Hematopoietic multipotent progenitor cell treated with erythropoietin and hydrocortisone succinate and interleukin-3 and kit ligand, for 4 days (in vitro differentiated cells): ENCODE results near the gene RHPN2.
A peak's percentile ranks its signal among the peaks of the same experiment; 100 is the strongest.

Experiments used
- DNase-seq: peaks from one replicate; pipeline ENCODE4 v3.0.0-alpha.2; 2015

Gene RHPN2

GRCh38 chr19:33064792-33065550 lies at the start of gene RHPN2:
Gene RHPN2, minus strand, starts transcription at chr19:33064888. Its CDS starts 36 bp downstream, at chr19:33064852.
- DNase-seq = peak; percentile 85

DNA sequence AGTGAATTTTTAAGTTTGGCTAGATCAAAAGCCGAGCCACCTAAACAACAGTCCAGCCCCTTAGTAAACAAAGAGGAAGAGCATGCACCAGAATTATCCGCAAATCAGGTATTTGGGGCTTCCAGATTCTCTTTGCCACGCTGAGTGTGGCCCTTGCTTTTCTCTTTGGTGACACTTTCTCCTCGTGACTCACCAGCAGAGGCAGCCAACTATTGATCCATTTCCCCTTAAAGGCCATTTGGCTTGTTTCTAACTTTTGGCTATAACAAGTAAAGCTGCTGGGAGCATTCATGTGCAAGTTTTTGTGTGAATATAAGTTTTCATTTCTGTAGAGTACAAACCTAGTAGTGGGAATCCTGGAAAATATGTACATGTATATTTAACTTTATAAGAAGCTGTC lies 49.6 kb upstream of the RHPN2 start:
- DNase-seq = no peak

- no peak for DNase-seq
Observed at GRCh38 chr19:33111587-33111986, 46.9 kb upstream of the RHPN2 start.

DNA sequence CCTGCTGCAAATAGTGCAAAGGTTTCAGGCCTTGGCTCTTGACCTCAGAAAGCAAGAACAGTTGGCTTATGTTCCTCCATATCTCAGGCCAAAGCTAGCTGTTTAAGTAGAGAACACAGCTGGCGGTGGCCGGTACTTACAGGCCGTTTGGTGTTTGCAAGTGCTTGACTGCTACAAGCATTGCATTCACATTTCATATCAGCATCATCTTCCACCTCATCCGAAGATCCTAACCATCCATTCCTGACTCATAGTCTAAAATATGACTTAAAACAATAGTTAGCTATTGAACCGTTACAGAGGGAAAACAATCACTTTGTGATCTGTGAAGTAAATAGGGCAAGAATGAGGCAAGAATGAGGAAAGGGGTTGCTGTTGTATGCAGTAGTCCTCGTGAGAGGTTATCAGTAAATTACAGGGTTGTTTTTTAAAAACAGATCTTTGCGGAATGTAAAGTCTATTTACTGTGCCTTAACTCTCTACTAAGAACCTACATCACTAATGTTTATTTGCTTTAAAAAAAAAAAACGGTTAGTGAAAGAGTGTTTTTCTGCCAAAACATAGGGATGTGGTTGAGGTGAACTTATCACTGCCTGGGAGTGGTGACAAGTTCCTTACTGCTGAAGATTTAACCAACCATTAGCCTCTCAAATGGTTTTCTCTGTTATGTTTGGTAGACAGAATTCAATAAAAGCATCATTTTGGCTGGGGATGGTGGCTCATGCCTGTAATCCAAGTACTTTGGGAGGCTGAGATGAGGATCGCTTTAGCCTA lies 45.6 kb upstream of the RHPN2 start:
- no peak for DNase-seq

- DNase-seq = no peak
Observed at GRCh38 chr19:33108161-33108560, 43.5 kb upstream of the RHPN2 start.

DNA sequence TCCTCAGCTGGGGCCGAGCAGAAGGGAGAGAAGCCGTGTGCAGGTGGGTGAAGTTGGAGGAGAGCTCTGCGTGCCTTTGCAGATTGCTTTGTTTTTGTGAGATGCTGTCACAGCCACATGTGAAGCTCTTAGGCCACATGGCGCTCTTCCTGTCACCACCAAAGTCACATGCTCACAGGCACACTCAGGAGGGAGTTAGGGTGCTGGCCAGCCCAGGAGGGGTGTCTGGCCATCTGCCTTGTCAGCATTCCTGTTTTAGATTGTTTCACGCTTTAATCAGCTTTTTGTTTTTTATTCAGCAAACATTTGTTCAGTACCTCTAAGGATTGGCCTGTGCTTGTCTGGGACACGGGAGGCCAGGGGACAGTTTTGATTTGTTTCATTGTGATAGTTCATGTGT lies 38.2 kb upstream of the RHPN2 start:
- no peak for DNase-seq

GRCh38 chr19:33100894-33101644 lies 36.4 kb upstream of the RHPN2 start:
- no peak for DNase-seq

- DNase-seq = no peak
Observed at GRCh38 chr19:33098055-33098534, 33.4 kb upstream of the RHPN2 start.

DNA sequence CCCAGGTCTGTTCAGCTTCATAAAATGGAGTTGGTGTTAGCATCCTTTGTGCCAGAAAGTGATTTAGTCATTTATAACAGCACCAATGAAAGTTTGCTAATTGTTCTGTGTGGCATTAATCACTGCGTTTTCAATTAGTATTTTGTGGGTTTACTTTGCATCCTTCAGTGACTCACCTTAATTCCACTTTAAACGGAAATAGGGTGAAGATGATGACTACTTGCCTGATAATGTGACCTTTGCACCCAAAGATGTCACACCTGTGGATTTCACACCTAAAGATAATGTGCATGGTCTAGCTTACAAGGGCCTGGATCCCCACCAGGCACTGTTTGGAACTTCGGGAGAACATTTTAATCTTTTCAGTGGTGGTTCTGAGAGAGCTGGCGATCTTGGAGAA lies 31.3 kb upstream of the RHPN2 start:
- DNase-seq = no peak

DNA sequence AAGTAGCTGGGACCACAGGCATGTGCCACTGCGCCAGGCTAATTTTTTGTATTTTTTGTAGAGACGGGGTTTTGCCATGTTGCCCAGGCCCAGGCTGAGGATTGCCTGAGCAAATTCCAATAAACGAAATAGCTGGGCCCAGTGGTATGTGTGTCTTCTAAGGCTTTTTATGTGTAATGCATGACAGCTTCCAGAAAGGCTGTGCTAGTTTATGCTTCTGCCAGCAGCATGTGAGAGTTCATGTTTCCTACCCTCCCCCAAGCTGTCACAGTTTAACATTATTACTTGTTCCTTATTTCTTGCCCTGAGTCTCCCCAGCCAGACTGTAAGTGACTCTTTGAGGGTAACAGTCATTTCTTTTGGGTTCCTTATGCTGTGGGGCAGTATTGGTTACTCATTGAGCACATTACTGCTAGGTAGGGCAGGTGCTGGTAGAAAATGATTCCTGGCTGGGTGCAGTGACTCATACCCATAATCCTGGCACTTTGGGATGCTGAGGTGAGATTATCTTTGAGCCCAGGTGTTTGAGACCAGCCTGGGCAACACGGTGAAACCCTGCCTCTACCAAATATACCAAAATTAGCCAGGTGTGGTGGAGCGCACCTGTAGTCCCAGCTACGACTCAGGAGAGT lies 29.9 kb upstream of the RHPN2 start:
- no peak for DNase-seq

DNA sequence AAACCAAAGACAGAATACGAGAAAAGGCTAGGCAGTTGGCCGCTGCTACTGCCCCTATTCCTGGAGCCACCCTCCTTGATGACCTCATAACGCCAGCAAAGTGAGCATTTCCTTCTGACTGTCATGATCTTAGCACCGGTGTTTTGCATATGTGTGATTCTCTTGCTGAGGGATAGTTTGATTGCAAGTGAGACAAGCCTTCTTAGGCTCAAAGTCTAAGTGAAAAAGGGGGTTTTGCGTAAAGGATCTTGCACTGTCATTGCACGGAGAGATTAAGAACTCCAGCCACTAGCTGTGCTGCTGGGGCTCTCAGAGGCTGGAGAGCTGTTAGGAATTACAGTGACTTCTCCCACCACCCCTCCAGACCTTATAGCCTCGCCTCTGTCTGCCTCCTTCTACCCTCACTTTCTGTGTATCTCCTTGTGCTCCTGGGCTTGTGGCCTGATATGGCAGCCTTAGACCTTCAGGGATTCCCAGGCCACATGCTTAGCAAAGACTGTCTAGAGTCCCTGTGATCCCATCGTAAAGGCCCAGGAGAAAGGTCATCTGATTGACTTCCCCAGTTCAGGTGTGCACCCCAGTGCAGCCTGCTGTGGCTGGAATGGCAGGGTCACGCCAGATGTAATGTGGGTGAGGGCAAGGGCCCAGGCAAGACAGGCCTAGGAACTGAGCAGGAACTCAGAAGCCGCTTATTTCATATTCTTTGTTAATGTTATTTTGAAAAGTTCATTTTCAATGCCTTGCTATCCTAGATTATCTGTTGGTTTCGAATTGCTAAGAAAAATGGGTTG lies 28.9 kb upstream of the RHPN2 start:
- DNase-seq = no peak

GRCh38 chr19:33090179-33090578 lies 25.5 kb upstream of the RHPN2 start:
- no peak for DNase-seq

DNA sequence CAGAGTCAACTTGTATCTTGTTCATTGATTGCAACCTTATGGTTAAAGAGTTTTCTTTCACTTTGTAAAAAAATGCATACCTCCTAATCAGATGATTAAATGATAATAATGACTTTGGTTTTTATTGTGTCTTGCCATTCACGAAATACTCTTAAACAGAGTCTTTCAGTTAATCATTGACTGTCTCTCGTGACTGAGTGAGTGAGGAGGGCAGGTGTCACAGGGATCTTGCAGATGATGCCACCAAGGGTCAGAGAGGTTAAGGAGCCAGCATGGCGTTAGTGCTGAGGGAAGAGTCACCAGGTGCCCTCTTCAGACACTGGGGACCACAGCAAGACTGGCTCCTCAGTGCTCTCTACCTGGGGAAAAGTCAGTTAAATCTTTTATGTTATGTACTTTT lies 24.3 kb upstream of the RHPN2 start:
- no peak for DNase-seq

DNA sequence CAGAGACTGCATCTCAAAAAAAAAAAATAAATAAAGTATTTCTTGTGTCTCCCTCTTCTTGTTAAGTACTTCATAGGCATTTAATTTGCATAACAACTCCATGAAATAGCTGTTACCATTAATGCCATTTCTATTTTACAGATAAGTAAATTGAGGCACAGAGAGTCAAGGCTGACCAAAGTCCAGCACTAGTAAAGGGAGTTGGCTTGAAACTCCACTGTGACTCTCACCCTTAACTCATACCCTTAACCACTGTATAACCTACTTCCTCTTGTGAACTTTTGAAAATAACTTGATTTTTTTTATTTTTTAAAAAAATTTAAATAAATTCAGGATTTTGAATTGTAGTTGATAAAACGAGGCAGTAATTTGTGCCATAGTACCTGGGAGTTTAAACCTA lies 22.3 kb upstream of the RHPN2 start:
- no peak for DNase-seq

DNA sequence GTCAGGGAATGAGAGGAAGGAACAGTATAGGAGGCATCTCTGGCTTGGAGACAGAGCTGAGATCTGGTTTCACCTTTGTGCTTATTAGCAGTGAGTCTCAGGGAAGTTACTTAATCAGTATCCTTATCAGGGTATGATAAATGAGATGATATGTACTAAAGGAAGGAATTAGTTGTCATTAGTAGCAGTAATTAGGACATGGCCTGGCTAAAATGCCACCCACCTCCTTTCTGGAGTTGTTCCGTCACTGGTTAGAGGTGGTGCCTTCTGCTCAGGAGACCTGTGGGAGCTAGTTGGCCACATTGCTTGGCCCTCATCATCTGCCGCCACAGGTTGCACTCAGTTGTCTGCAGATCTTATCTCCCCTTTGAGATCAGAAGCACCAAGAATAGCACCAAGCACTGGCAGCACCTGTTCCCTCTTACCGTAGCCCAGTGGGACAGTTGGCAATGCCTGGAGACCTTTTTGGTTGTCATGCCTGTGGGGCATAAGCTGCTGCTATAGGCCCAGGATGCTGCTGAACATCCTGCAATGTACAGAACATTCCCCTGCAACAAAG lies 21.0 kb upstream of the RHPN2 start:
- DNase-seq = no peak

GRCh38 chr19:33080761-33081681 lies 16.3 kb upstream of the RHPN2 start, which contains the start of gene GPATCH1:
Gene GPATCH1, plus strand, starts transcription at chr19:33081181. Its CDS starts 13 bp downstream, at chr19:33081194.
- peak; percentile 93 for DNase-seq

GRCh38 chr19:33075519-33075918 lies 10.8 kb upstream of the RHPN2 start:
- no peak for DNase-seq

DNA sequence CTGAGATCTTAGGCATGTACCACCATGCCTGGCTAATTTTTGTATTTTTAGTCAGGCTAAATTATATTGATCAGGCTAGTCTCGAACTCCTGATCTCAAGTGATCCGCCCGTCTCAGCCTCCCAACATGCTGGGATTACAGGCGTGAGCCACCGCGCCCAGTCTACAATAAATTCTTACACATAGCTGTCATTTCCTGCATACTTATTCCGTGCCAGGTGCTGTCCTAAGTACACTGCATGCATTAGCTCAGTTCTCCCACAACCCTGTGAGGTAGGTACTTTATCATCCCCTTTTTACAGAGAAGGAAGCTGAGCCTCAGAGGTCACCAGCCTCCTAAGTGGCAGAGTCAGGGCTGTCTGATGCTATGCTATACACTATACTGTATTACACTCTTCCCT lies 7.2 kb upstream of the RHPN2 start:
- no peak for DNase-seq

DNA sequence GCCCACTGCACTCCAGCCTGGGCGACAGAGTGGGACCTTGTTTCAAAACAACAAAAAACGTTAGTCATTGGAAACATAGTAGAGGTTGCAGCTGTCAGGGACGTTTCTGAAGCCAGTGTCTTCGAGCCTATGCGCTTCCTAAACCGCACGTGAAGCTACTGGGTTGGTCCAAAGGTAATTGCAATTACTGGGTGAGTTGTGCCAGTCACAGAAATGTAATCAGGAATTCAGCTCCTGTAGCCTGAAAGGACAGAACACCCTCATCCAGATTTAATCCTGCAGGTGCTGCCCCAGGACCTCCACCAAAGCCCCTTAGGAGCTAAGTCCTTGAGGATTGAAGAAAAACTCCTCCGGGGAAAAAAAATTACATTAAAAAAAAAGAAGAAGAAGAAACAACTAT lies 2.4 kb upstream of the RHPN2 start:
- no peak for DNase-seq

- DNase-seq = no peak
Observed at GRCh38 chr19:33066543-33066942, 1.9 kb upstream of the RHPN2 start.

GRCh38 chr19:33064458-33064791 lies 263 bp downstream of the RHPN2 start:
- DNase-seq = no peak
